HFFc6 (cell line): ENCODE results near the gene AKIP1. TPM values are rescaled to one million over a fixed set of nuclear protein-coding genes. Genes with fewer than 3 reads are reported as not detected.

Source experiments
- DNase-seq: peaks from one replicate; pipeline ENCODE4 v3.0.0-alpha.2; 2018
- H3K27ac Mint-ChIP-seq: 2 replicates; pipeline ENCODE4 v1.8.0; 2020; ENCODE audit warnings: mild to moderate bottlenecking, mixed read lengths
- H3K27me3 Mint-ChIP-seq: 2 replicates; pipeline ENCODE4 v1.8.0; 2021; ENCODE audit warnings: mild to moderate bottlenecking, moderate library complexity, mixed read lengths; ENCODE audit not compliant: insufficient read depth
- H3K36me3 Mint-ChIP-seq: 2 replicates; pipeline ENCODE4 v1.8.0; 2021; ENCODE audit warnings: low read depth, mixed read lengths
- H3K4me1 Mint-ChIP-seq: 2 replicates; pipeline ENCODE4 v1.8.0; 2020; ENCODE audit warnings: low read depth, mixed read lengths
- H3K4me3 Mint-ChIP-seq: 2 replicates; pipeline ENCODE4 v1.8.0; 2020; ENCODE audit warnings: mild to moderate bottlenecking, moderate library complexity, mixed read lengths
- H3K9me3 Mint-ChIP-seq: 2 replicates; pipeline ENCODE4 v1.8.0; 2020; ENCODE audit warnings: mild to moderate bottlenecking, mixed read lengths
- total RNA-seq, 6 experiments: library from RNA; stranded (reverse); fragmentation: NEBNext Ultra II Directional; extraction: Animal tissue kit (Norgen Biotek cat#: 25700); gene quantifications; 2 replicates in 1 of 6; 3 replicates in 5 of 6; pipeline ENCODE4 v1.2.3, GENCODE V29; 2021
- TF ChIP-seq, protein P1 (sequence below): fragments of 200-600 bp; sonication (generic); IDR thresholded peaks from 2 replicates; pipeline ENCODE4 v1.5.0; 2021; ENCODE audit warnings: antibody characterized with exemption, mild to moderate bottlenecking

Gene AKIP1
- total RNA-seq, 6 experiments from 2014 or later, result 39.9 to 47.3 (median 42.5) TPM

- Mint-ChIP-seq H3K27ac (no peak overlapping the region), H3K4me3 (no peak overlapping the region), H3K36me3 (peaks cover 22% of the 10 kb centered on the region), H3K27me3 (no peaks in the 10 kb centered on the region; the same call in 1 of the 2 replicates), H3K9me3 (peaks cover 3% of the 10 kb centered on the region; the same call in 1 of the 2 replicates), H3K4me1 (peaks cover 28% of the 10 kb centered on the region)
- DNase-seq, result no peak
- TF ChIP-seq, protein P1, sequence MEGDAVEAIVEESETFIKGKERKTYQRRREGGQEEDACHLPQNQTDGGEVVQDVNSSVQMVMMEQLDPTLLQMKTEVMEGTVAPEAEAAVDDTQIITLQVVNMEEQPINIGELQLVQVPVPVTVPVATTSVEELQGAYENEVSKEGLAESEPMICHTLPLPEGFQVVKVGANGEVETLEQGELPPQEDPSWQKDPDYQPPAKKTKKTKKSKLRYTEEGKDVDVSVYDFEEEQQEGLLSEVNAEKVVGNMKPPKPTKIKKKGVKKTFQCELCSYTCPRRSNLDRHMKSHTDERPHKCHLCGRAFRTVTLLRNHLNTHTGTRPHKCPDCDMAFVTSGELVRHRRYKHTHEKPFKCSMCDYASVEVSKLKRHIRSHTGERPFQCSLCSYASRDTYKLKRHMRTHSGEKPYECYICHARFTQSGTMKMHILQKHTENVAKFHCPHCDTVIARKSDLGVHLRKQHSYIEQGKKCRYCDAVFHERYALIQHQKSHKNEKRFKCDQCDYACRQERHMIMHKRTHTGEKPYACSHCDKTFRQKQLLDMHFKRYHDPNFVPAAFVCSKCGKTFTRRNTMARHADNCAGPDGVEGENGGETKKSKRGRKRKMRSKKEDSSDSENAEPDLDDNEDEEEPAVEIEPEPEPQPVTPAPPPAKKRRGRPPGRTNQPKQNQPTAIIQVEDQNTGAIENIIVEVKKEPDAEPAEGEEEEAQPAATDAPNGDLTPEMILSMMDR, result no peak
Measured at GRCh38 chr11:8925711-8926110, 14.7 kb downstream of the AKIP1 start.

- peaks cover 20% of the 10 kb centered on the region for H3K36me3 Mint-ChIP-seq
Measured at GRCh38 chr11:8926236-8926635, 15.2 kb downstream of the AKIP1 start.

GRCh38 chr11:8927233-8927632 is 16.2 kb downstream of the AKIP1 start:
- Mint-ChIP-seq H3K36me3 (peaks cover 10% of the 10 kb centered on the region), H3K27ac (no peak overlapping the region), H3K27me3 (peaks cover 3% of the 10 kb centered on the region; the same call in 1 of the 2 replicates), H3K4me3 (no peak overlapping the region), H3K4me1 (peaks cover 28% of the 10 kb centered on the region), H3K9me3 (peaks cover 3% of the 10 kb centered on the region; the same call in 1 of the 2 replicates)
- TF ChIP-seq, protein P1, result no peak
- no peak for DNase-seq

More at GRCh38 chr11:8926236-8926635, 15.2 kb downstream of the AKIP1 start:
- H3K27me3 Mint-ChIP-seq, result no peaks in the 10 kb centered on the region; the same call in 1 of the 2 replicates
- no peak overlapping the region for H3K4me3 Mint-ChIP-seq
- TF ChIP-seq, protein P1, result no peak
- no peak overlapping the region for H3K27ac Mint-ChIP-seq
- DNase-seq, result no peak
- H3K9me3 Mint-ChIP-seq, result peaks cover 3% of the 10 kb centered on the region; the same call in 1 of the 2 replicates
- peaks cover 28% of the 10 kb centered on the region for H3K4me1 Mint-ChIP-seq

- Mint-ChIP-seq H3K36me3 (peaks cover 10% of the 10 kb centered on the region), H3K27me3 (peaks cover 3% of the 10 kb centered on the region; the same call in 1 of the 2 replicates), H3K27ac (no peak overlapping the region), H3K9me3 (peaks cover 3% of the 10 kb centered on the region; the same call in 1 of the 2 replicates), H3K4me3 (no peak overlapping the region), H3K4me1 (peaks cover 21% of the 10 kb centered on the region)
- no peak for DNase-seq
- TF ChIP-seq, protein P1, result no peak
Measured at GRCh38 chr11:8928205-8928604, 17.2 kb downstream of the AKIP1 start.

DNA sequence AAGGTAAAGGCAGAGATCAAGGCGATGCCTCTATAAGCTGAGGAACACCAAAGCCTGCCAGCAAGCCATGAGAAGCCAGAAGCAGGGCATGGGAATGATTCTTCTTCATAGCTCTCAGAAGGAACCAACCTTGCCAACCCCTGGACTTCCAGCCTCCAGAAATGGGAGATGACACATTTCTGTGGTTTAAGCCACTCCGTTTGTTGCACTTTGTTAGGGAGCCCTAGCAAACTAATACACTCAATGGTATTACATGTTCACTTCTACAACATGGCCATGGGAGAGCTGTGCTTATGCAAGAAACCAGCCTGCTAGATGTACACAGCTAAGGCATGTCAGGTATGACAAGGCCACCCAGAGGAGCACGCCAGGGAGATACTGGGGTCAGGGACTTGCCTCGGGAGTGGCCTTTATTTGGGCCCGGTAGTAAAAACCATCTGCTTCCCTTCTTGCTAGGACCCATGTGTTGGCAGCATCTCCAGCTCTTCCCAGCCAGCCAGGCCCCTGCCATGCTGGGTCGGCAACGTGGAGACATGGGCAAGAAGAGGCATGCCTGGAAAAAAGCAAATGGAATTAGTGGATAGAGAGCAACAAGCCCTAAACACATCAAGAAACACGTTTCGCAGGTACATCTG is 18.1 kb downstream of the AKIP1 start:
- H3K4me1 Mint-ChIP-seq, result peaks cover 16% of the 10 kb centered on the region
- H3K27ac Mint-ChIP-seq, result peak overlapping the region; percentile 48
- peaks cover 3% of the 10 kb centered on the region; the same call in 1 of the 2 replicates for H3K27me3 Mint-ChIP-seq
- TF ChIP-seq, protein P1, result no peak
- H3K9me3 Mint-ChIP-seq, result peaks cover 3% of the 10 kb centered on the region; the same call in 1 of the 2 replicates
- peaks cover 10% of the 10 kb centered on the region for H3K36me3 Mint-ChIP-seq
- no peak overlapping the region for H3K4me3 Mint-ChIP-seq
- peak; percentile 52 for DNase-seq
